Caco-2 (cell line): ENCODE results near the gene SHC1. TPM values are rescaled to one million over a fixed set of nuclear protein-coding genes. Genes with fewer than 3 reads are reported as not detected.

Experiments used
- BruUV-seq: library from RNA; stranded (reverse); fragments of 400-500 nt; replicated peaks from 2 replicates; lab custom pipeline; 2021; lab: Mats Ljungman, UMichigan
- CTCF ChIA-PET: fragments of 300-600 bp; sonication (Branson Sonifier 250); formaldehyde crosslinking; loops from one replicate; lab custom pipeline; 2022; ENCODE audit warnings: antibody characterized with exemption; lab: Charles Lee
- POLR2A ChIA-PET: fragments of 300-600 bp; sonication (Branson Sonifier 250); formaldehyde crosslinking; loops from one replicate; lab custom pipeline; 2022; ENCODE audit warnings: antibody characterized with exemption; lab: Charles Lee
- DNase-seq, 2 experiments: peaks; one replicate each; pipeline versions ENCODE4 v3.0.0 to v3.0.0-alpha.2; 2020 to 2022
- H3K27me3 ChIP-seq: replicated peaks from 2 replicates; pipeline ENCODE4 v1.6.0; 2011; ENCODE audit warnings: low read length; ENCODE audit not compliant: control insufficient read depth, insufficient read depth
- H3K36me3 ChIP-seq: 2 replicates; pipeline ENCODE4 v1.5.1; 2011; ENCODE audit warnings: low read length; ENCODE audit not compliant: control insufficient read depth, insufficient read depth
- H3K4me1 ChIP-seq: fragments of 250-450 bp; sonication (Bioruptor Pico); 2 replicates; pipeline ENCODE4 v1.5.1; 2020; ENCODE audit warnings: mild to moderate bottlenecking
- H3K4me3 ChIP-seq: 2 replicates; pipeline ENCODE4 v1.5.1; 2011; ENCODE audit warnings: low read depth, mild to moderate bottlenecking, control low read depth, low read length
- H3K9me3 ChIP-seq: fragments of 250-450 bp; sonication (Bioruptor Pico); 2 replicates; pipeline ENCODE4 v1.5.1; 2020; ENCODE audit warnings: mild to moderate bottlenecking, moderate library complexity
- H3K27ac Mint-ChIP-seq: one replicate; pipeline ENCODE4 v1.8.0; 2022; ENCODE audit warnings: mixed read lengths; ENCODE audit not compliant: unreplicated experiment
- H3K27me3 Mint-ChIP-seq: one replicate; pipeline ENCODE4 v1.8.0; 2022; ENCODE audit warnings: mixed read lengths; ENCODE audit not compliant: insufficient read depth, unreplicated experiment
- H3K36me3 Mint-ChIP-seq: one replicate; pipeline ENCODE4 v1.8.0; 2022; ENCODE audit warnings: mild to moderate bottlenecking, mixed read lengths; ENCODE audit not compliant: insufficient read depth, unreplicated experiment
- H3K4me1 Mint-ChIP-seq: one replicate; pipeline ENCODE4 v1.8.0; 2022; ENCODE audit warnings: low read depth, mixed read lengths; ENCODE audit not compliant: unreplicated experiment
- H3K4me3 Mint-ChIP-seq: one replicate; pipeline ENCODE4 v1.8.0; 2022; ENCODE audit warnings: mild to moderate bottlenecking, moderate library complexity, mixed read lengths; ENCODE audit not compliant: unreplicated experiment
- H3K9me3 Mint-ChIP-seq: one replicate; pipeline ENCODE4 v1.8.0; 2022; ENCODE audit warnings: mixed read lengths; ENCODE audit not compliant: unreplicated experiment
- intact Hi-C: fragments of 100-400 bp; cut with micrococcal nuclease; formaldehyde crosslinking; loops from one replicate; pipeline ENCODE4 v1.10.0; 2022; ENCODE audit not compliant: unreplicated experiment
- microRNA-seq: library from miRNA; unstranded; fragments of <30 nt; microRNA quantifications from one replicate; pipeline ENCODE4 v1.2.0, GENCODE V29; 2022
- total RNA-seq: library from RNA; stranded (reverse); gene quantifications from 2 replicates; pipeline ENCODE4 v1.2.3, GENCODE V29; 2022
- TF ChIP-seq, protein P1 (sequence below), 2 experiments: fragments of 200-600 bp in 1 of 2; IDR thresholded peaks; 1 replicate in 1 of 2; 2 replicates in 1 of 2; pipeline versions ENCODE4 v1.5.1 to v1.8.0; 2011 to 2022; ENCODE audit warnings: antibody characterized with exemption in 1 of 2, control low read depth in 1 of 2, inconsistent platforms in 1 of 2, low read depth in 1 of 2, low read length in 1 of 2, mild to moderate bottlenecking in 1 of 2, moderate library complexity in 1 of 2; ENCODE audit not compliant: insufficient read depth in 1 of 2, severe bottlenecking in 1 of 2, unreplicated experiment in 1 of 2

The SHC1 gene
- total RNA-seq, 1 experiment from 2014 or later = 59.6 TPM

DNA sequence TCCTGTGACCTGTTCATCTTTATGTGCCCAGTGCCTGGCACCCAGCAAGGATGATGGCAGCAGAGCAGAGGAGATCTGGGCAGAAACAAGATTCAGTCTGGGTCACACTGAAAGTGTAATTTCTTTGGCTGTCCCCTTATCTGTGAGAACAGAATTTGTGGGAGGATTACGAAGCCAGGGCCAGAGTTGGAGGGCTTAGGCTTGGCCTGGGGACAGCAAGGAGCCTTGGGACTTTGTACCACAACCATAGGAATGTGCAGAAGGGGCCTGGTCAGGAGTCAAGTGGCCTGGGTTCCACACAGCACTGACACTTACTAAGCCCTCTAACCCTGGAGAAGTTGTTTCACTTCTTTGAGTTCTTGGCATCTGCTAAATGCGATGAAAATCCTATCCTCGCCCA lies 46.9 kb downstream of the SHC1 start:
- no peak overlapping the region for H3K4me3 Mint-ChIP-seq
- no peaks in the 10 kb centered on the region; the same call in 1 of the 2 replicates for H3K36me3 ChIP-seq
- no peak for DNase-seq
- no peak overlapping the region for H3K4me3 ChIP-seq
- no peaks in the 10 kb centered on the region for H3K27me3 ChIP-seq
- no peaks in the 10 kb centered on the region for H3K9me3 ChIP-seq
- TF ChIP-seq, protein P1, sequence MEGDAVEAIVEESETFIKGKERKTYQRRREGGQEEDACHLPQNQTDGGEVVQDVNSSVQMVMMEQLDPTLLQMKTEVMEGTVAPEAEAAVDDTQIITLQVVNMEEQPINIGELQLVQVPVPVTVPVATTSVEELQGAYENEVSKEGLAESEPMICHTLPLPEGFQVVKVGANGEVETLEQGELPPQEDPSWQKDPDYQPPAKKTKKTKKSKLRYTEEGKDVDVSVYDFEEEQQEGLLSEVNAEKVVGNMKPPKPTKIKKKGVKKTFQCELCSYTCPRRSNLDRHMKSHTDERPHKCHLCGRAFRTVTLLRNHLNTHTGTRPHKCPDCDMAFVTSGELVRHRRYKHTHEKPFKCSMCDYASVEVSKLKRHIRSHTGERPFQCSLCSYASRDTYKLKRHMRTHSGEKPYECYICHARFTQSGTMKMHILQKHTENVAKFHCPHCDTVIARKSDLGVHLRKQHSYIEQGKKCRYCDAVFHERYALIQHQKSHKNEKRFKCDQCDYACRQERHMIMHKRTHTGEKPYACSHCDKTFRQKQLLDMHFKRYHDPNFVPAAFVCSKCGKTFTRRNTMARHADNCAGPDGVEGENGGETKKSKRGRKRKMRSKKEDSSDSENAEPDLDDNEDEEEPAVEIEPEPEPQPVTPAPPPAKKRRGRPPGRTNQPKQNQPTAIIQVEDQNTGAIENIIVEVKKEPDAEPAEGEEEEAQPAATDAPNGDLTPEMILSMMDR (IDR thresholded peaks at IDR 0.05; ENCODE audit: insufficient read depth in 1 of 2, low read depth in 1 of 2, low read length in 1 of 2, severe bottlenecking in 1 of 2, unreplicated experiment in 1 of 2) = no peak
- no peaks in the 10 kb centered on the region for H3K27me3 Mint-ChIP-seq
- CTCF ChIA-PET = no interaction called here
- H3K27ac Mint-ChIP-seq = no peak overlapping the region
- H3K4me1 Mint-ChIP-seq = no peaks in the 10 kb centered on the region
- intact Hi-C loops = no loop called here
- H3K4me1 ChIP-seq = no peaks in the 10 kb centered on the region
- POLR2A ChIA-PET = no interaction called here
- no peaks in the 10 kb centered on the region for H3K36me3 Mint-ChIP-seq
- no peaks in the 10 kb centered on the region for H3K9me3 Mint-ChIP-seq
- no TSS peak for BruUV-seq

DNA sequence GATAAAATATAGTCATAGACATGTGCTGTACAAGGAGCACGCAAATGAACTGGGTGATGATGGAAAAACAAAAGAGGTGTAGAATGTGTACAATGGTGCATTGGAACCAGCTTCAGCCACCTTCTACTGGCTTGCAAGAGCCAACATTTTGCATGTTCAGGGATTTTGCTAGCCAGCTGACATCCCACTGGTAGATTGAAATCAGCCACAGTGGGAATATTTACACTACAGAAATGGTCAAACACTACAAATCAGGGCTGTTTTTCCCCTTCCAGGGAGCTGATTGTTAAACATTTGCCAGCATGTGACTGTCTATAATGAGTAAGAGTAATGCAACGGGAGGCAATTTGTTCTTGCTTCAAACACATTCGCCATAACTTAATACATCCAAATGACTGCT lies 57.3 kb downstream of the SHC1 start:
- peaks cover 2% of the 10 kb centered on the region for H3K27me3 Mint-ChIP-seq
- intact Hi-C loops = no loop called here
- TF ChIP-seq, protein P1 (IDR thresholded peaks at IDR 0.05; ENCODE audit: insufficient read depth in 1 of 2, low read depth in 1 of 2, low read length in 1 of 2, severe bottlenecking in 1 of 2, unreplicated experiment in 1 of 2) = no peak
- H3K4me3 Mint-ChIP-seq = no peak overlapping the region
- no peak overlapping the region for H3K27ac Mint-ChIP-seq
- no peaks in the 10 kb centered on the region for H3K4me1 Mint-ChIP-seq
- no peaks in the 10 kb centered on the region for H3K36me3 Mint-ChIP-seq
- ChIA-PET CTCF (no interaction called here), POLR2A (no interaction called here)
- peaks cover 15% of the 10 kb centered on the region for H3K9me3 Mint-ChIP-seq
- Histone ChIP-seq H3K36me3 (no peaks in the 10 kb centered on the region), H3K4me1 (no peaks in the 10 kb centered on the region), H3K27me3 (no peaks in the 10 kb centered on the region), H3K9me3 (no peaks in the 10 kb centered on the region), H3K4me3 (no peak overlapping the region)
- no TSS peak for BruUV-seq
- DNase-seq = no peak

DNA sequence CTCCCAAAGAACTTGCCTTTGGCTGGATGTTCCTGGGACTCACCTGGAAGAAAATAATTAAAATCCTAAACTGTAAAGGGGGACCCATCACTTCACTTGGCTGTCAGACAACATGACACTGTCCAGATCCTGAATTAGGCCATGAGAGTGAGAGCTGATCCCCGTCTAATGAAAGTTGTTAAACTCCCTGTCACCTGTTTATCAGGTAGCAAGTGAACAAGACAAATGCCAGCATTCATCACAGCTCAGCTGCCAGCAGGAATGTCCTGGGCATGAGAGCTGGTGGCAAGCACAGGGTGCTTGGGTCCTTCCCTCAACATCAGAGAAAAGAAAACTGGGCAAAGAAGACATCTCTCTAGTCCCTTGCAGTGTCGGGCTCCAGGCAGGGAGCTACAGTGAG lies 57.8 kb downstream of the SHC1 start:
- BruUV-seq = no TSS peak
- no peaks in the 10 kb centered on the region for H3K9me3 ChIP-seq
- intact Hi-C loops = no loop called here
- no peaks in the 10 kb centered on the region for H3K36me3 Mint-ChIP-seq
- no peaks in the 10 kb centered on the region for H3K36me3 ChIP-seq
- CTCF ChIA-PET = interaction anchor here (0.5 kb wide), 1 partner anchor 138 kb away, joined by 3 read pairs; the partner anchor contains the start of gene ADAM15
- POLR2A ChIA-PET = no interaction called here
- no peak for DNase-seq
- no peaks in the 10 kb centered on the region for H3K4me1 Mint-ChIP-seq
- TF ChIP-seq, protein P1 (IDR thresholded peaks at IDR 0.05; ENCODE audit: insufficient read depth in 1 of 2, low read depth in 1 of 2, low read length in 1 of 2, severe bottlenecking in 1 of 2, unreplicated experiment in 1 of 2) = no peak
- no peak overlapping the region for H3K4me3 ChIP-seq
- H3K27me3 Mint-ChIP-seq = peaks cover 2% of the 10 kb centered on the region
- H3K27ac Mint-ChIP-seq = no peak overlapping the region
- peaks cover 20% of the 10 kb centered on the region for H3K9me3 Mint-ChIP-seq
- no peak overlapping the region for H3K4me3 Mint-ChIP-seq
- H3K4me1 ChIP-seq = no peaks in the 10 kb centered on the region
- H3K27me3 ChIP-seq = no peaks in the 10 kb centered on the region

Small RNA genes lying within 50 kb of the gene (microRNA-seq; reads per million reads assigned to microRNA genes)
- not detected for gene MIR4258

Other genes starting within 250 kb of the SHC1 start
- gene KCNN3, start 100.5 kb downstream of the SHC1 start, total RNA-seq = 0.05 TPM in 1 of 2 replicates, not detected in the other
- 25.1 and 25.2 TPM in 2 replicates for gene PMVK, start 34.0 kb downstream of the SHC1 start, total RNA-seq
- 24.0 and 24.6 TPM in 2 replicates for gene PBXIP1, start 14.6 kb downstream of the SHC1 start, total RNA-seq
- gene PYGO2, start 9.0 kb downstream of the SHC1 start, total RNA-seq = 34.1 and 34.9 TPM in 2 replicates
- 243 and 259 TPM in 2 replicates for gene CKS1B, start 3.9 kb upstream of the SHC1 start, total RNA-seq
- gene FLAD1, start 12.6 kb upstream of the SHC1 start, total RNA-seq = 51.3 and 61.5 TPM in 2 replicates
- 0.50 and 0.53 TPM in 2 replicates for gene LENEP, start 22.8 kb upstream of the SHC1 start, total RNA-seq
- gene ZBTB7B, start 32.1 kb upstream of the SHC1 start, total RNA-seq = 42.9 and 46.8 TPM in 2 replicates
- gene DCST2, start 63.0 kb upstream of the SHC1 start, total RNA-seq = 0.26 and 0.61 TPM in 2 replicates
- 0.32 TPM in 1 of 2 replicates, not detected in the other for gene DCST1, start 63.1 kb upstream of the SHC1 start, total RNA-seq
- 44.0 and 48.2 TPM in 2 replicates for gene ADAM15, start 80.6 kb upstream of the SHC1 start, total RNA-seq
- gene EFNA4, start 93.0 kb upstream of the SHC1 start, total RNA-seq = 13.8 and 16.0 TPM in 2 replicates
- gene EFNA3, start 108.1 kb upstream of the SHC1 start, total RNA-seq = 3.4 and 3.5 TPM in 2 replicates
- gene EFNA1, start 157.1 kb upstream of the SHC1 start, total RNA-seq = 42.5 and 47.9 TPM in 2 replicates
- gene SLC50A1, start 165.1 kb upstream of the SHC1 start, total RNA-seq = 38.4 and 43.6 TPM in 2 replicates
- 27.8 and 30.7 TPM in 2 replicates for gene DPM3, start 169.8 kb upstream of the SHC1 start, total RNA-seq
- gene KRTCAP2, start 202.6 kb upstream of the SHC1 start, total RNA-seq = 215 and 219 TPM in 2 replicates
- 0.11 TPM in 1 of 2 replicates, not detected in the other for gene TRIM46, start 203.1 kb upstream of the SHC1 start, total RNA-seq
- 6.2 and 7.4 TPM in 2 replicates for gene THBS3, start 237.2 kb upstream of the SHC1 start, total RNA-seq
- gene MTX1, start 237.9 kb upstream of the SHC1 start, total RNA-seq = 64.9 and 65.3 TPM in 2 replicates